GM23338 (cell line): ENCODE measurements around the gene CHST11. TPM values are rescaled to one million over a fixed set of nuclear protein-coding genes. Genes with fewer than 3 reads are reported as not detected.

Experiments used
- ATAC-seq: fragments of 200-7000 bp; cut with Tn5 transposase; 3 replicates; pipeline ENCODE4 v1.9.1; 2020
- DNase-seq: peaks from one replicate; pipeline ENCODE4 v3.0.0-alpha.2; 2015; ENCODE audit warnings: low spot score
- H2AFZ ChIP-seq: fragments of 200-600 bp; sonication (generic); 2 replicates; pipeline ENCODE4 v1.8.0; 2016; ENCODE audit warnings: antibody characterized with exemption, mild to moderate bottlenecking, moderate library complexity
- H3F3A ChIP-seq: fragments of 200-600 bp; sonication (generic); replicated peaks from 2 replicates; pipeline ENCODE4 v1.8.0; 2017; ENCODE audit warnings: antibody characterized with exemption, mixed run types, low read depth
- H3K27ac ChIP-seq: fragments of 200-600 bp; sonication (generic); 2 replicates; pipeline ENCODE4 v1.6.1; 2016; ENCODE audit warnings: low read depth
- H3K27me3 ChIP-seq: fragments of 200-600 bp; sonication (generic); 2 replicates; pipeline ENCODE4 v1.8.0; 2016; ENCODE audit warnings: mild to moderate bottlenecking, mixed run types, moderate library complexity; ENCODE audit not compliant: insufficient read depth
- H3K36me3 ChIP-seq: fragments of 200-600 bp; sonication (generic); 2 replicates; pipeline ENCODE4 v1.8.0; 2016; ENCODE audit warnings: mild to moderate bottlenecking; ENCODE audit not compliant: insufficient read depth
- H3K4me1 ChIP-seq: fragments of 200-600 bp; sonication (generic); 2 replicates; pipeline ENCODE4 v1.8.0; 2016; ENCODE audit warnings: mild to moderate bottlenecking, moderate library complexity; ENCODE audit not compliant: insufficient read depth
- H3K4me2 ChIP-seq: fragments of 200-600 bp; sonication (generic); 2 replicates; pipeline ENCODE4 v1.7.1; 2017; ENCODE audit warnings: mixed run types
- H3K4me3 ChIP-seq: fragments of 200-600 bp; sonication (generic); 2 replicates; pipeline ENCODE4 v1.6.1; 2016; ENCODE audit warnings: mixed run types
- H3K79me2 ChIP-seq: fragments of 200-600 bp; sonication (generic); replicated peaks from 2 replicates; pipeline ENCODE4 v1.8.0; 2017; ENCODE audit warnings: mild to moderate bottlenecking; ENCODE audit not compliant: insufficient read depth
- H3K9me2 ChIP-seq: fragments of 200-600 bp; sonication (generic); 2 replicates; pipeline ENCODE4 v1.8.0; 2017; ENCODE audit not compliant: insufficient read depth
- H4K20me1 ChIP-seq: fragments of 200-600 bp; sonication (generic); replicated peaks from 2 replicates; pipeline ENCODE4 v1.8.0; 2017; ENCODE audit warnings: mild to moderate bottlenecking; ENCODE audit not compliant: insufficient read depth
- H3K27ac Mint-ChIP-seq: 2 replicates; pipeline ENCODE4 v1.8.0; 2020; ENCODE audit warnings: inconsistent platforms, mild to moderate bottlenecking, moderate library complexity, mixed read lengths
- H3K27me3 Mint-ChIP-seq: 3 replicates; pipeline ENCODE4 v1.8.0; 2022; ENCODE audit warnings: low read depth, mild to moderate bottlenecking, moderate library complexity, mixed read lengths, inconsistent platforms; ENCODE audit not compliant: insufficient read depth, poor library complexity
- H3K36me3 Mint-ChIP-seq: 3 replicates; pipeline ENCODE4 v1.8.0; 2021; ENCODE audit warnings: low read depth, mild to moderate bottlenecking, inconsistent platforms, moderate library complexity, mixed read lengths
- H3K4me1 Mint-ChIP-seq: 3 replicates; pipeline ENCODE4 v1.8.0; 2020; ENCODE audit warnings: mild to moderate bottlenecking, inconsistent platforms, mixed read lengths
- H3K4me3 Mint-ChIP-seq: 3 replicates; pipeline ENCODE4 v1.8.0; 2021; ENCODE audit warnings: moderate library complexity, mild to moderate bottlenecking, inconsistent platforms, mixed read lengths
- H3K9me3 Mint-ChIP-seq: 3 replicates; pipeline ENCODE4 v1.8.0; 2020; ENCODE audit warnings: moderate library complexity, mild to moderate bottlenecking, inconsistent platforms, mixed read lengths
- CREB1 ChIP-seq: fragments of 250-450 bp; sonication (Bioruptor Pico); IDR thresholded peaks from 2 replicates; pipeline ENCODE4 v1.5.0; 2020; ENCODE audit warnings: low read depth, mild to moderate bottlenecking, moderate library complexity
- ETS1 ChIP-seq: IDR thresholded peaks from 2 replicates; pipeline ENCODE4 v1.6.1; 2016; ENCODE audit warnings: antibody characterized with exemption
- EZH2 ChIP-seq: fragments of 200-600 bp; sonication (generic); IDR thresholded peaks from one replicate; pipeline ENCODE4 v1.8.0; 2017; ENCODE audit warnings: antibody characterized with exemption, mild to moderate bottlenecking, low read depth; ENCODE audit not compliant: unreplicated experiment
- EZH2phosphoT487 ChIP-seq: fragments of 200-600 bp; sonication (generic); IDR thresholded peaks from one replicate; pipeline ENCODE4 v1.8.1; 2018; ENCODE audit warnings: antibody characterized with exemption; ENCODE audit not compliant: unreplicated experiment
- JUNB ChIP-seq: IDR thresholded peaks from one replicate; pipeline ENCODE4 v1.6.1; 2016; ENCODE audit warnings: antibody characterized with exemption; ENCODE audit not compliant: unreplicated experiment
- ZNF114 ChIP-seq: fragments of 250-450 bp; sonication (Bioruptor Pico); IDR thresholded peaks from 2 replicates; pipeline ENCODE4 v1.5.0; 2020; ENCODE audit warnings: mild to moderate bottlenecking, moderate library complexity
- ZNF331 ChIP-seq: fragments of 250-450 bp; sonication (Bioruptor Pico); IDR thresholded peaks from 2 replicates; pipeline ENCODE4 v1.5.0; 2020; ENCODE audit warnings: low read depth, mild to moderate bottlenecking, moderate library complexity
- ZNF462 ChIP-seq: fragments of 250-450 bp; sonication (Bioruptor Pico); IDR thresholded peaks from 2 replicates; pipeline ENCODE4 v1.5.0; 2020; ENCODE audit warnings: mild to moderate bottlenecking, moderate library complexity
- polyA plus RNA-seq: library from polyadenylated mRNA; unstranded; fragments of >200 nt; fragmentation: Nextera tagmentation; extraction: Ambion mirVana; gene quantifications from 2 replicates; pipeline ENCODE4 v1.2.1, GENCODE V29; 2016
- total RNA-seq: library from RNA; depleted of rRNA; stranded (reverse); fragments of >200 nt; shearing (Covaris generic); gene quantifications from 2 replicates; pipeline ENCODE4 v1.2.3, GENCODE V29; 2014

Gene CHST11
- total and polyA plus RNA-seq, 2 experiments from 2014 or later, result 7.7 to 25.7 TPM

- TF ChIP-seq ZNF462 (CRISPR knock-in tag), result no peak
- TF ChIP-seq ZNF331 (CRISPR knock-in tag), result no peak
- no peak for TF ChIP-seq ETS1
- TF ChIP-seq EZH2, result no peak
- TF ChIP-seq EZH2phosphoT487, result no peak
- TF ChIP-seq CREB1 (CRISPR knock-in tag), result no peak
- no peak for TF ChIP-seq JUNB
- no peak for TF ChIP-seq ZNF114 (CRISPR knock-in tag)
These were observed 80.1 kb downstream of the CHST11 start (continued) for GRCh38 chr12:104536841-104537240.

GRCh38 chr12:104538056-104538455, 81.3 kb downstream of the CHST11 start:
- 0 out of 2 replicates have a peak, but pooled peaks cover 6% of the 10 kb centered on the region for H3K79me2 ChIP-seq
- no peak overlapping the region for H3K4me3 Mint-ChIP-seq
- H3K36me3 Mint-ChIP-seq, result 0 out of 3 replicates have a peak, but pooled peaks cover 3% of the 10 kb centered on the region
- no peaks in the 10 kb centered on the region for H3K9me2 ChIP-seq
- H3K36me3 ChIP-seq, result no peaks in the 10 kb centered on the region; the same call in 1 of the 2 replicates
- peaks cover 36% of the 10 kb centered on the region for H3K4me1 Mint-ChIP-seq
- H3K4me3 ChIP-seq, result no peak overlapping the region
- peaks cover 37% of the 10 kb centered on the region for H3K4me1 ChIP-seq
- no peaks in the 10 kb centered on the region for H3F3A ChIP-seq
- no peak overlapping the region for H3K4me2 ChIP-seq
- no peak for ATAC-seq
- H3K27me3 Mint-ChIP-seq, result peaks cover 3% of the 10 kb centered on the region
- no peak overlapping the region for H2AFZ ChIP-seq
- no peak overlapping the region for H3K27ac ChIP-seq
- DNase-seq, result no peak
- no peak overlapping the region for H3K27ac Mint-ChIP-seq
- 0 out of 3 replicates have a peak, but pooled peaks cover 4% of the 10 kb centered on the region for H3K9me3 Mint-ChIP-seq
- peaks cover 3% of the 10 kb centered on the region; the same call in 1 of the 2 replicates for H4K20me1 ChIP-seq
- H3K27me3 ChIP-seq, result no peaks in the 10 kb centered on the region
- TF ChIP-seq ZNF462 (CRISPR knock-in tag) (no peak), JUNB (no peak)
